SK-N-DZ (cell line): ENCODE measurements around the gene TMEM158.

ENCODE experiments used
- DNase-seq: peaks from one replicate; pipeline ENCODE4 v3.0.0-alpha.2; 2015; ENCODE audit warnings: low spot score

TMEM158 gene

GRCh38 chr3:45234250-45234649 lies 8.2 kb upstream of the TMEM158 start:
- DNase-seq, result no peak

GRCh38 chr3:45232521-45232920 lies 6.4 kb upstream of the TMEM158 start:
- DNase-seq, result no peak

GRCh38 chr3:45227946-45228345 lies 1.9 kb upstream of the TMEM158 start:
- DNase-seq, result no peak

DNA sequence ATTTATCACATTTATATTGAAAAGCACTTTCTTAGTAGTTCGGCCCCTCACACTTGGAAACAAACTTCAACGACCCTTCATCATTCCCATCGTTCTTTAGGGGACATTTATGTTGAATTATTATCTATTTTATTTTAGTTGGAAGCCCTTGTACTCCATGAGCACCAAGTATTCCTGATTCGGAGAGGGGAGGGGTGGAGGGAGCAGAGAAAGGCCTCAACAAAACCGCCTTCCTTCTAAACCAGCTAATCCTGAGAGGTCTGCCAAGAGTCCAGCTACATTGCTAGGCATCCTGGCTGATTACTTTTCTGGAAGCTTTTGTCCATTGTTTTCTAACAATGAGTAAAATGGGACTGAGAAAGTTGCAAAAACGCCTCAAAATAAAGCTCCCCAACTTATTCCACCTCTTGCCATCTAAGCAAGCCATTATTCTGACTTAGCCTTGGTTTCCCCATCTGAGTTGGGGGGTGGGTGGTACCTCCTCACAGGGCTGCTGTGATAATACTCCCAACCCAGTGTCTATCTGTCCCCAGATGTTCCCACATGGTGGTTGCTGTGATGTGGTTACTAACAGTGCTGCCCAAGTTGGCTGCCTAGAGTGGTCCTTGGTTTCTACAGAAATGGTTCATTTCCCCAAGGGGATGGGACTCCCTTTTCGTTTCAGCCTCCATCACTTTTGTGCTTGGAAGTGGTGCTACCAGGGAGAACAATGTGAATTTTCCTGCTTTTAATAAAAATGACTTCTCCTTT lies 1.2 kb upstream of the TMEM158 start:
- no peak for DNase-seq

GRCh38 chr3:45225465-45226205 lies 452 bp downstream of the TMEM158 start:
- DNase-seq, result peak; percentile 11

- DNase-seq, result peak; percentile 51
Observed at GRCh38 chr3:45224824-45225464, 1.1 kb downstream of the TMEM158 start.

DNA sequence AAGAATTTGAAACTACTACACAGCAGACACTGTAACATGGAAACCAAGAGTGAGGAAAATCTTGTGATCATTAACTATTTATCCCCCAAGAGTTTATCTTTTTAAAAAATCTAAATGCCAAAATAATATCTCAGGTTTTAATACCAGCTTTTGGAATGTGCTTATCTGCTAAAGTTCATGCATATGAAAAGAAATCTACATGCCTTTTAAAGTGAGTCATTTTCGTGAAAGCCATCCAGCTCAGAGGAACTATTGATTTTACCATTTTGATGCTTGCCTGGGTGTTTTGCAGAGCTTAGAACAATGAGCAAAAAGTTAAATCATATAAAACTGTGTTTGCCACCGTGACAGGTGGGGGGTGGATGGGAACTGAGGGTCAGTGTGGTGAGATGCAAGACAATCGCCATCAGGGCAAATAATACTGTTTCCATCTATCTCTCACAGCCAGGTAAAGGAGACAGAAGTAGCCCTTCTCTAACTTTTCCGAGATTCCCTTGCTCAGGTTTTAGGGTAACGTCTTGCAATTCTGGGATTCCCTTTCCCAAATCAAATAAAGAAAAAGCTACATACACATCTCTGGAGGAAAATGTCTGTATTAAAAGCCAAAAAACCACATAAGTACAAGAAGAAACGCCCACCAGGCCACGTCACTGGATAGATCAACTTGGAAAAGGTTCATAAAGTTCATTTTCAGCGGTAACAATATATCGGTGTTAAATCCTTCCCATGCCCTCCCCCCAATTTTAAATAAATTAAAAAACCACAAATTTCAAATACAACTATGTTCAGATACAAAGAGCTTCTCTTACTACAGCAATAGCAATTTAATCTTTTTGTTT lies 2.0 kb downstream of the TMEM158 start:
- DNase-seq, result no peak

DNA sequence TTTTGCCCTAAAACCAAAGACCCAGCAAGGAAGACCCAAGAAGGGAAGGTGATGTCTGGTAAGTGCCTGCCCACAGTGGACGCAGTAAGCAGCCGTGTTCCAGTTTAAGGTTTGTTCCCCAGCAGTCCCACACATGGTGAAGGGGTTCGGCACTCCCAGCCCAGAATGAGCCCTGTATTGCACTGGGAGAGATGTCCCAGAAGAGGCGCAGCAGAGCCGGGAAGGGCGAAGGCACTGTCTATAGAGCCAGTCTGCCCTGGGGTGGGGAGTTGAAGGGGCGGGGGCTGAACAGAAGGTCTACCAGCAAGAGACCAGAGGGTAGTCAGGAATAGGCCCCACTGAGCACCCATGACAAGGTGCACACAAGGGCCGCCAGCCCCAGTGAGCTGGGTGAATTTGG lies 6.4 kb downstream of the TMEM158 start:
- no peak for DNase-seq

DNA sequence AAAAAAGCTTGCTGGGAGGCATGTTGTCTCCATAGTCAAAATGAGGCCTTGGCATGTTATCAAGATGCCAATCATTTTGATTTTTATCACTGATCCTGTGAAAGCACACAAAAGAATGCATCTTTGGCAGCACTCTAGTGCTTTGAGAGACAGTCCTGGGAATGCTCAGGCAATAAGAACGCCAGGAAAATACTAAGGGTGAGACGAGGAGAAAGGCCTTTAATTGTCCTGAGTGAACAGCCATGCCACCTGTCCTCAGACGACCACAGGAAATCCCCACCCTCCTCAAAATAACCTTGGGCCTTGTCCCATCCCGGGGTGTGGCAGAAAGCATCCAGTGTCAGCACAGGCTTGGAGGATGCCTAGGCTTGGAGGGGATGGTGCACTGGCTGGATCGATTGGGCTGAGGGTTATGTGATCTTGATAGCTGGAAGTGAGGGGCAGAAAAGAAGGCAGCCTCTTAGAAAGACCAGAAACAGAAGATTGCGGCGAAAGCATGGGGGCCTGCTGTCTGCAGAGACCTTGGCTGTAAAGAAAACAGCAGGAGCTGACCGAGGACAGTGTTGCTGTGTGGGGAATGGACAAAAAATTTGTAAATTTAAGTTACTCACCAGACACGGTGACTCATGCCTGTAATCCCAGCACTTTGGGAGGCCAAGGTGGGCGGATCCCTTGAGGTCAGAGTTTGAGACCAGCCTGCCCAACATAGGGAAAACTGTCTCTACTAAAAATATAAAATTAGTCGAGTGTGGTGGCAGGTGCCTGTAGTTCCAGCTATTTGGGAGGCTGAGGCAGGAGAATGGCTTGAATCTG lies 7.3 kb downstream of the TMEM158 start:
- DNase-seq, result no peak

GRCh38 chr3:45216021-45216609 lies 10.0 kb downstream of the TMEM158 start:
- DNase-seq, result no peak

- no peak for DNase-seq
Observed at GRCh38 chr3:45215466-45215865, 10.6 kb downstream of the TMEM158 start.

DNA sequence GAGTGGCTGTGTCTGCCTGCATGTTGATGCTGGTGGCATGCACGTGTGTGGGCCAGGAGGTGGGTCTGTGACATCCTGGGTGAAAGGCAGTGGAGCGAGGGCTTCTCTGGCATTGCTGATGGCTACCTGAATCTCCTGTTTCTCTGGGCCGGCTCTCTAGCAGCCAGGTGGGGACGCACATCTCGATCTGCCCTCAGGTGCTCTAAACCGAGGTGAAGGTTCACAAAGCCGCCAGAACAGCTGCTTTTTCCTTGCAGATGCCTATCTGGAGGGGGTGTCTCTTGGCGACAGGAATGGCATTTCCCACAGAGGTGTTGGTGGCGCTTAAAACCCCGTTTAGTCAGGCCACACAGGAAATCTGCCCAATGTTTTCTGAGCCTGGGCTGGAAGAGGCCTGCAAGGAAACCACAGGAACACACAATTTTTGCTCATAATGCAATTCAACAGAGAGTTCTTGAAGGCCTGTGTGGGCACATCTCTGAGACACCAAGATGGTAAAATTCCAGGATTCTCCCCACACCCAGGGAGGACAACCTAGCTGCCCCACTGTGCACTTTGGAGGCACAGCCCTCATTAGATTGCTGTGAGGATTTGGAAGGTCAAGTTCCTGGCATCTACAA lies 11.9 kb downstream of the TMEM158 start:
- no peak for DNase-seq

GRCh38 chr3:45212095-45212468 lies 14.0 kb downstream of the TMEM158 start:
- no peak for DNase-seq

DNA sequence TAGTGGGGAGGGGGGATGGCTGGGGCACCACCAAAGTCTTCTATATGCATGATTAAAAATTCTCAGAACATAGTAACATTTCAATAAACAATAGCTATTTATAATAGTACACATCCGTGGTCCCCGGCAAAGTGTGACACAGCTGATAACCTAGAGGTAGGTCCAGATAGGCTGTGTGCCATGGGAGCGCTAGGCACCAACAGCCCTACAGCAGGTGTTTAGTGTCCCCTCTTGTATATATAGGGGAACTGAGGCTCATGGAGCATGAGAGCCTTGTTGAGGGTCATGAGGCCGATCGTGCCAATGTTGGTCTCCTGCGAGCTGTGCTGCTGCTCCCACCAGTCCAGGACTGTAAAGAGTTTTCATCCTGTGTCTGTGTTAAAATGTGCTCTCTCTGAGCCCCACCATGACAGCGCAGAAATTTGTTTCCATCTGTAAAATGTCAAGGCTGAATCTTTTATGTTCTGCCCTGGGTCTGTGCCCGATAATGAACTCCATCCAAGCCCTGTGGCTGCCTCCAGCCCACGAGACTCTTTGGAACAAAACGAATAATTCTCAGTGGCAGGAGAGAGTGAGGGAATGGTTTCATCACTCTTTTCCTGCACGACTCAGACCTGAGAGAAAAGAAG lies 14.5 kb downstream of the TMEM158 start:
- DNase-seq, result no peak

- DNase-seq, result peak; percentile 23
Observed at GRCh38 chr3:45210308-45211041, 15.6 kb downstream of the TMEM158 start.

GRCh38 chr3:45209526-45209925 lies 16.6 kb downstream of the TMEM158 start:
- no peak for DNase-seq

GRCh38 chr3:45208586-45208985 lies 17.5 kb downstream of the TMEM158 start:
- no peak for DNase-seq

DNA sequence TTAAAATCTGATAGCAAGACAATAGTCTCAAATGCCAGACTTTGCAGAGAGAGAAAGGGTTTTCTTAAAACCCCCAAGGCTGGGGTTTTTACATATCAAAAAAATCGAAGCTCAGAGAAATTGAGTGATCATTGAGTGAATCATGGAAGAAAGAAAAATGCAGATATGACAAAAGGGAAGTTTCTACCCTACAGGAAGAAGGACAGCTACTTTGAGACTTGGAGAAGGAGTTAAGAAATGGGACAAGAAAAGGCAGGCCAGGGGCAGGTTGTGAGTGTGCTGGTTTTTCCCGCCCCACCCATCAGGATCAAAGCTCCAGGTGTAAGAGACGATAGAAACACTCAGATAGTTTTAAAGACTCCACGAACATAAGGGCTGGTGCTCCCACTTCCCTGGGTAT lies 18.6 kb downstream of the TMEM158 start:
- DNase-seq, result no peak

- DNase-seq, result no peak
Observed at GRCh38 chr3:45205126-45205525, 21.0 kb downstream of the TMEM158 start.
